Ishikawa (cell line): ENCODE results near the gene DIPK1B.

Source experiments
- CREB1 ChIP-seq: IDR thresholded peaks from 2 replicates; pipeline ENCODE4 v1.6.1; 2012; ENCODE audit warnings: low read depth
- RAD21 ChIP-seq: IDR thresholded peaks from 2 replicates; pipeline ENCODE4 v1.6.1; 2012; ENCODE audit warnings: low read depth
- TCF12 ChIP-seq: IDR thresholded peaks from 2 replicates; pipeline ENCODE4 v1.6.1; 2012; ENCODE audit warnings: low read depth
- TF ChIP-seq, protein P1 (sequence below): IDR thresholded peaks from 2 replicates; pipeline ENCODE4 v1.6.1; 2012; ENCODE audit warnings: low read depth, mild to moderate bottlenecking

DNA sequence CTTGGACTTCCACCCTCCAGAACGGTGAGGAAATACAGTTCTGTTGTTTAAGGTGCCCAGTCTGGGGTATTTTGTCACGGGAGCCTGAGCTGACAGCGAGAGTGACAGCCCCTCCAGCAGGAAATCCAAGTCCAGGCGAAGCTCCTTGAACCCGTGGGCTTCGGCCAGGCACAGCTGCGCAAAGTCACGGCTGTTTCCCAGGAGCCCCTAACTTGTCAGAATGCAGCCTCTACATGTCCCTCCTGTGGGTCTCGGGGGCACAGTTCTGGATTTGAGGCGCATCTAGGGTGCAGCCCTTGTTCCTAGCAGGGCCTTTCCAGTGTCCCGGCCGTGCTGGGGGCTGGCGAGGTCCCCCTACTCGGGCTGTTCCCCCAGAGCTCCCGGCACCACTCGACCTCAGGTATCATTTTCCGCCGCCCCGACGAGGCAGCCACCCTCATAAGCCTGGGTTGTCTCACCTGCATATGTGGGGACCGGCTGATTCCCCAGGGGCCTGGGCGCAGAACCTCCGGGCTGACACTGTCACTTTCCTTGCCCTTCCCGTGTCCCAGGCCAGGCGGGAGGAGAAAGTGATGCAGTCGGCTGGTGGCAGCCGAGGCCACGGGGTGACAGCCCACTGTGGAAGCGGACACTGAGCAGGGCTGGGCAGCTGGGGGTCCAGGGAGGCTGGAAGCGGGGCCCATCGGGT lies 41.1 kb downstream of the DIPK1B start:
- TF ChIP-seq CREB1 (no peak), RAD21 (no peak), TCF12 (no peak)
- TF ChIP-seq, protein P1, sequence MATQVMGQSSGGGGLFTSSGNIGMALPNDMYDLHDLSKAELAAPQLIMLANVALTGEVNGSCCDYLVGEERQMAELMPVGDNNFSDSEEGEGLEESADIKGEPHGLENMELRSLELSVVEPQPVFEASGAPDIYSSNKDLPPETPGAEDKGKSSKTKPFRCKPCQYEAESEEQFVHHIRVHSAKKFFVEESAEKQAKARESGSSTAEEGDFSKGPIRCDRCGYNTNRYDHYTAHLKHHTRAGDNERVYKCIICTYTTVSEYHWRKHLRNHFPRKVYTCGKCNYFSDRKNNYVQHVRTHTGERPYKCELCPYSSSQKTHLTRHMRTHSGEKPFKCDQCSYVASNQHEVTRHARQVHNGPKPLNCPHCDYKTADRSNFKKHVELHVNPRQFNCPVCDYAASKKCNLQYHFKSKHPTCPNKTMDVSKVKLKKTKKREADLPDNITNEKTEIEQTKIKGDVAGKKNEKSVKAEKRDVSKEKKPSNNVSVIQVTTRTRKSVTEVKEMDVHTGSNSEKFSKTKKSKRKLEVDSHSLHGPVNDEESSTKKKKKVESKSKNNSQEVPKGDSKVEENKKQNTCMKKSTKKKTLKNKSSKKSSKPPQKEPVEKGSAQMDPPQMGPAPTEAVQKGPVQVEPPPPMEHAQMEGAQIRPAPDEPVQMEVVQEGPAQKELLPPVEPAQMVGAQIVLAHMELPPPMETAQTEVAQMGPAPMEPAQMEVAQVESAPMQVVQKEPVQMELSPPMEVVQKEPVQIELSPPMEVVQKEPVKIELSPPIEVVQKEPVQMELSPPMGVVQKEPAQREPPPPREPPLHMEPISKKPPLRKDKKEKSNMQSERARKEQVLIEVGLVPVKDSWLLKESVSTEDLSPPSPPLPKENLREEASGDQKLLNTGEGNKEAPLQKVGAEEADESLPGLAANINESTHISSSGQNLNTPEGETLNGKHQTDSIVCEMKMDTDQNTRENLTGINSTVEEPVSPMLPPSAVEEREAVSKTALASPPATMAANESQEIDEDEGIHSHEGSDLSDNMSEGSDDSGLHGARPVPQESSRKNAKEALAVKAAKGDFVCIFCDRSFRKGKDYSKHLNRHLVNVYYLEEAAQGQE, result no peak
